H9 (cell line): ENCODE data around the gene ANKS1B. TPM values are rescaled to one million over a fixed set of nuclear protein-coding genes. Genes with fewer than 3 reads are reported as not detected.

Source experiments
- DNase-seq: peaks from one replicate; pipeline ENCODE4 v3.0.0-alpha.2; 2017
- H2AFZ ChIP-seq: one replicate; pipeline ENCODE4 v1.6.1; 2013; ENCODE audit warnings: mild to moderate bottlenecking, low read length, control low read depth, moderate library complexity
- H2AK5ac ChIP-seq: 2 replicates; pipeline ENCODE4 v1.6.1; 2013; ENCODE audit warnings: low read length, control low read depth, mixed read lengths; ENCODE audit not compliant: insufficient read length
- H2BK120ac ChIP-seq: one replicate; pipeline ENCODE4 v1.6.1; 2013; ENCODE audit warnings: low read depth, mild to moderate bottlenecking, low read length, control low read depth, inconsistent platforms; ENCODE audit not compliant: poor library complexity, severe bottlenecking
- H2BK12ac ChIP-seq: 2 replicates; pipeline ENCODE4 v1.6.1; 2013; ENCODE audit warnings: low read length, control low read depth, mixed read lengths, low read depth; ENCODE audit not compliant: insufficient read length
- H2BK15ac ChIP-seq: 2 replicates; pipeline ENCODE4 v1.6.1; 2013; ENCODE audit warnings: low read depth, low read length, control low read depth
- H2BK20ac ChIP-seq: one replicate; pipeline ENCODE4 v1.6.1; 2013; ENCODE audit warnings: low read depth, mild to moderate bottlenecking, low read length, control low read depth, inconsistent platforms; ENCODE audit not compliant: poor library complexity, severe bottlenecking
- H2BK5ac ChIP-seq: 2 replicates; pipeline ENCODE4 v1.6.1; 2013; ENCODE audit warnings: low read length, control low read depth, mixed read lengths; ENCODE audit not compliant: insufficient read length
- H3K14ac ChIP-seq: 2 replicates; pipeline ENCODE4 v1.6.1; 2013; ENCODE audit warnings: low read length, control low read depth; ENCODE audit not compliant: insufficient read depth
- H3K18ac ChIP-seq: 2 replicates; pipeline ENCODE4 v1.6.1; 2013; ENCODE audit warnings: low read depth, mild to moderate bottlenecking, mixed read lengths, low read length, control low read depth; ENCODE audit not compliant: insufficient read length
- H3K23ac ChIP-seq: 2 replicates; pipeline ENCODE4 v1.6.1; 2013; ENCODE audit warnings: low read length, control low read depth, mixed read lengths, low read depth; ENCODE audit not compliant: insufficient read length
- H3K23me2 ChIP-seq: 2 replicates; pipeline ENCODE4 v1.6.1; 2013; ENCODE audit warnings: low read depth, mild to moderate bottlenecking, mixed read lengths, low read length, control low read depth; ENCODE audit not compliant: insufficient read length, poor library complexity, severe bottlenecking
- H3K27ac ChIP-seq: 2 replicates; pipeline ENCODE4 v1.5.1; 2013; ENCODE audit warnings: low read length, control low read depth, mixed read lengths, low read depth; ENCODE audit not compliant: insufficient read length
- H3K27me3 ChIP-seq: 2 replicates; pipeline ENCODE4 v1.6.1; 2013; ENCODE audit warnings: low read length, control low read depth, inconsistent platforms; ENCODE audit not compliant: insufficient read depth
- H3K4ac ChIP-seq: 2 replicates; pipeline ENCODE4 v1.6.1; 2013; ENCODE audit warnings: low read depth, mild to moderate bottlenecking, control low read depth, inconsistent platforms, low read length, moderate library complexity
- H3K4me1 ChIP-seq: 2 replicates; pipeline ENCODE4 v1.6.1; 2013; ENCODE audit warnings: low read length, control low read depth, inconsistent platforms; ENCODE audit not compliant: insufficient read depth
- H3K4me2 ChIP-seq: 2 replicates; pipeline ENCODE4 v1.6.1; 2013; ENCODE audit warnings: low read length, control low read depth, mixed read lengths; ENCODE audit not compliant: insufficient read length, insufficient read depth
- H3K56ac ChIP-seq: 2 replicates; pipeline ENCODE4 v1.6.1; 2013; ENCODE audit warnings: low read depth, mild to moderate bottlenecking, mixed read lengths, low read length, control low read depth; ENCODE audit not compliant: insufficient read length
- H3K79me1 ChIP-seq: 2 replicates; pipeline ENCODE4 v1.6.1; 2013; ENCODE audit warnings: low read depth, mild to moderate bottlenecking, moderate library complexity, low read length, control low read depth, inconsistent platforms; ENCODE audit not compliant: insufficient read depth, poor library complexity, severe bottlenecking
- H3K79me2 ChIP-seq: 2 replicates; pipeline ENCODE4 v1.6.1; 2013; ENCODE audit warnings: low read length, control low read depth, inconsistent platforms; ENCODE audit not compliant: insufficient read depth
- H3K9ac ChIP-seq: 2 replicates; pipeline ENCODE4 v1.6.1; 2013; ENCODE audit warnings: low read length, control low read depth, mixed read lengths; ENCODE audit not compliant: insufficient read length; ENCODE audit errors: extremely low read depth
- H3K9me3 ChIP-seq: one replicate; pipeline ENCODE4 v1.6.1; 2013; ENCODE audit warnings: low read depth, low read length, inconsistent platforms; ENCODE audit not compliant: control insufficient read depth
- H3T11ph ChIP-seq: one replicate; pipeline ENCODE4 v1.6.1; 2013; ENCODE audit warnings: mild to moderate bottlenecking, low read length, control low read depth, inconsistent platforms
- H4K20me1 ChIP-seq: one replicate; pipeline ENCODE4 v1.6.1; 2013; ENCODE audit not compliant: control insufficient read depth, insufficient read length, insufficient read depth
- H4K5ac ChIP-seq: 2 replicates; pipeline ENCODE4 v1.6.1; 2013; ENCODE audit warnings: low read depth, mild to moderate bottlenecking, mixed read lengths, low read length, control low read depth; ENCODE audit not compliant: insufficient read length
- H4K8ac ChIP-seq: replicated peaks from 2 replicates; pipeline ENCODE4 v1.6.1; 2013; ENCODE audit warnings: low read length, control low read depth, mixed read lengths, low read depth; ENCODE audit not compliant: insufficient read length
- H4K91ac ChIP-seq: 2 replicates; pipeline ENCODE4 v1.6.1; 2013; ENCODE audit warnings: low read depth, mild to moderate bottlenecking, moderate library complexity, mixed read lengths, low read length, control low read depth; ENCODE audit not compliant: insufficient read length
- H3K27ac Mint-ChIP-seq, 3 experiments: 2 replicates in 2 of 3; 3 replicates in 1 of 3; pipeline ENCODE4 v1.8.0; 2020 to 2021; ENCODE audit warnings: mixed read lengths in 3 of 3, mild to moderate bottlenecking in 1 of 3, moderate library complexity in 1 of 3
- H3K27me3 Mint-ChIP-seq: 2 replicates; pipeline ENCODE4 v1.8.0; 2021; ENCODE audit warnings: low read depth, mild to moderate bottlenecking, moderate library complexity, mixed read lengths
- H3K36me3 Mint-ChIP-seq, 3 experiments: 2 replicates in 2 of 3; 3 replicates in 1 of 3; pipeline ENCODE4 v1.8.0; 2020 to 2021; ENCODE audit warnings: low read depth in 3 of 3, mixed read lengths in 3 of 3; ENCODE audit not compliant: insufficient read depth in 1 of 3
- H3K4me1 Mint-ChIP-seq, 2 experiments: 2 replicates each; pipeline ENCODE4 v1.8.0; 2020; ENCODE audit warnings: mixed read lengths in 2 of 2
- H3K4me3 Mint-ChIP-seq, 2 experiments: 2 replicates in 1 of 2; 3 replicates in 1 of 2; pipeline ENCODE4 v1.8.0; 2020 to 2021; ENCODE audit warnings: mild to moderate bottlenecking in 2 of 2, mixed read lengths in 2 of 2, moderate library complexity in 1 of 2
- H3K9me3 Mint-ChIP-seq, 2 experiments: 2 replicates in 1 of 2; 3 replicates in 1 of 2; pipeline ENCODE4 v1.8.0; 2020; ENCODE audit warnings: mild to moderate bottlenecking in 2 of 2, mixed read lengths in 2 of 2, moderate library complexity in 1 of 2
- CTCF ChIP-seq: fragments of 200-600 bp; sonication (generic); conservative IDR thresholded peaks from 3 replicates; pipeline ENCODE4 v1.8.0; 2021; ENCODE audit warnings: antibody characterized with exemption, mild to moderate bottlenecking
- WGBS: extraction: QIAGEN DNeasy Blood & Tissue Kit; methylation state at CpG from one replicate; pipeline ENCODE4 v1.1.7; 2013; ENCODE audit warnings: missing lambda C conversion rate, low lambda C conversion rate, mixed read lengths; ENCODE audit not compliant: insufficient read length; ENCODE audit errors: extremely low coverage; 5-methylcytosine and 5-hydroxymethylcytosine counted together
- total RNA-seq: library from RNA; stranded (reverse); gene quantifications from 2 replicates; pipeline ENCODE4 v1.2.1, GENCODE V29; 2021

The ANKS1B gene
- total RNA-seq, 1 experiment from 2014 or later, result 4.1 TPM

- Mint-ChIP-seq H3K4me3 (no peak overlapping the region), H3K9me3 (no peaks in the 10 kb centered on the region; a peak in 1 of 5 replicates), H3K27me3 (no peaks in the 10 kb centered on the region), H3K4me1 (peaks cover 2 to 9% of the 10 kb centered on the region in 2 experiments; a peak in 3 of 4 replicates), H3K27ac (no peak overlapping the region), H3K36me3 (no peaks in the 10 kb centered on the region)
- Histone ChIP-seq H3K79me1 (no peaks in the 10 kb centered on the region), H3K9ac (no peak overlapping the region), H2AFZ (no peak overlapping the region), H3K4me2 (no peak overlapping the region), H4K5ac (no peak overlapping the region), H2BK5ac (no peak overlapping the region), H3T11ph (no peak overlapping the region), H4K20me1 (no peaks in the 10 kb centered on the region), H3K4me1 (no peaks in the 10 kb centered on the region), H4K8ac (no peak overlapping the region), H3K18ac (no peak overlapping the region), H3K23me2 (no peaks in the 10 kb centered on the region), H2AK5ac (no peak overlapping the region), H3K79me2 (no peaks in the 10 kb centered on the region), H3K23ac (no peak overlapping the region), H2BK120ac (no peak overlapping the region), H2BK15ac (no peak overlapping the region), H3K56ac (no peak overlapping the region), H3K9me3 (no peaks in the 10 kb centered on the region), H3K14ac (no peak overlapping the region), H3K4ac (no peak overlapping the region), H2BK20ac (no peak overlapping the region), H3K27ac (no peak overlapping the region), H4K91ac (no peak overlapping the region), H3K27me3 (no peaks in the 10 kb centered on the region), H2BK12ac (no peak overlapping the region)
- no peak for DNase-seq
- WGBS, result no CpG with 5 or more reads among the region's 1 CpG
- no peak for TF ChIP-seq CTCF
Measured at GRCh38 chr12:99380701-99381100, 604.0 kb downstream of the ANKS1B start.
